Osteocyte (in vitro differentiated cells): ENCODE results near the gene P4HA1. TPM values are rescaled to one million over a fixed set of nuclear protein-coding genes. Genes with fewer than 3 reads are reported as not detected.

Source experiments
- DNase-seq: peaks from one replicate; pipeline ENCODE4 v3.0.0; 2021; ENCODE audit warnings: mixed read lengths; ENCODE audit not compliant: unreplicated experiment; ENCODE audit errors: extremely low spot score
- H3K27ac Mint-ChIP-seq: one replicate; pipeline ENCODE4 v1.8.0; 2021; ENCODE audit warnings: mild to moderate bottlenecking, mixed read lengths; ENCODE audit not compliant: unreplicated experiment
- H3K27me3 Mint-ChIP-seq: one replicate; pipeline ENCODE4 v1.8.0; 2021; ENCODE audit warnings: mixed read lengths; ENCODE audit not compliant: unreplicated experiment
- H3K36me3 Mint-ChIP-seq: one replicate; pipeline ENCODE4 v1.8.0; 2021; ENCODE audit warnings: mixed read lengths; ENCODE audit not compliant: unreplicated experiment
- H3K4me1 Mint-ChIP-seq: one replicate; pipeline ENCODE4 v1.8.0; 2021; ENCODE audit warnings: mixed read lengths; ENCODE audit not compliant: unreplicated experiment
- H3K4me3 Mint-ChIP-seq: one replicate; pipeline ENCODE4 v1.8.0; 2021; ENCODE audit warnings: mild to moderate bottlenecking, moderate library complexity, mixed read lengths; ENCODE audit not compliant: unreplicated experiment
- H3K9me3 Mint-ChIP-seq: one replicate; pipeline ENCODE4 v1.8.0; 2021; ENCODE audit warnings: mixed read lengths; ENCODE audit not compliant: unreplicated experiment
- CTCF ChIP-seq: fragments of 200-600 bp; sonication (generic); IDR thresholded peaks from 2 replicates; pipeline ENCODE4 v1.5.0; 2021; ENCODE audit warnings: antibody characterized with exemption, mild to moderate bottlenecking, moderate library complexity
- long read RNA-seq: library from polyadenylated mRNA; unstranded; transcript quantifications from one replicate; pipeline ENCODE4 v2.0.0, GENCODE V29; 2021
- total RNA-seq: library from RNA; stranded (reverse); gene quantifications from 2 replicates; pipeline ENCODE4 v1.2.1, GENCODE V29; 2021

Gene P4HA1
- total RNA-seq = 101 and 103 TPM in 2 replicates
- long read RNA-seq, transcript P4HA1-202 (15 exons, 2,727 nt) = major isoform, 421 of 848 reads
- long read RNA-seq, transcript P4HA1-203 (15 exons, 2,727 nt) = minor isoform, 338 of 848 reads
- long read RNA-seq, partial matches to known transcripts = 44 of 848 reads
- long read RNA-seq, other reads (novel, unspliced or antisense) = 44 of 848 reads

GRCh38 chr10:73096449-73097304 is at the start of gene P4HA1:
Gene P4HA1, minus strand, starts transcription at chr10:73096866. Its CDS starts 21,983 bp downstream, at chr10:73074883.
- Mint-ChIP-seq H3K4me3 (peak within 1 kb of the TSS; percentile 88), H3K9me3 (no peaks in the 10 kb centered on the region), H3K27me3 (no peaks in the 10 kb centered on the region), H3K27ac (peak within 1 kb of the TSS; percentile 92), H3K36me3 (no peaks in the 10 kb centered on the region), H3K4me1 (peaks cover 30% of the 10 kb centered on the region)
- peak; percentile 100 for DNase-seq
- peak; percentile 76 for TF ChIP-seq CTCF

GRCh38 chr10:73141603-73142002 is 44.9 kb upstream of the P4HA1 start:
- Mint-ChIP-seq H3K4me1 (no peaks in the 10 kb centered on the region), H3K4me3 (no peak overlapping the region), H3K27ac (no peak overlapping the region), H3K27me3 (no peaks in the 10 kb centered on the region), H3K36me3 (peaks cover 44% of the 10 kb centered on the region), H3K9me3 (no peaks in the 10 kb centered on the region)
- TF ChIP-seq CTCF = no peak
- no peak for DNase-seq

- no peaks in the 10 kb centered on the region for H3K27me3 Mint-ChIP-seq
- TF ChIP-seq CTCF = no peak
Measured at GRCh38 chr10:73139251-73139650, 42.6 kb upstream of the P4HA1 start.

GRCh38 chr10:73136627-73137026 is 40.0 kb upstream of the P4HA1 start:
- Mint-ChIP-seq H3K27me3 (no peaks in the 10 kb centered on the region), H3K4me3 (no peak overlapping the region), H3K9me3 (no peaks in the 10 kb centered on the region), H3K36me3 (peaks cover 50% of the 10 kb centered on the region), H3K4me1 (peaks cover 1% of the 10 kb centered on the region), H3K27ac (no peak overlapping the region)
- TF ChIP-seq CTCF = no peak
- no peak for DNase-seq

More at GRCh38 chr10:73139251-73139650, 42.6 kb upstream of the P4HA1 start:
- no peak overlapping the region for H3K4me3 Mint-ChIP-seq
- no peak for DNase-seq
- H3K9me3 Mint-ChIP-seq = no peaks in the 10 kb centered on the region
- no peak overlapping the region for H3K27ac Mint-ChIP-seq
- no peaks in the 10 kb centered on the region for H3K4me1 Mint-ChIP-seq
- H3K36me3 Mint-ChIP-seq = peaks cover 48% of the 10 kb centered on the region

GRCh38 chr10:73134727-73135126 is 38.1 kb upstream of the P4HA1 start:
- no peak for DNase-seq
- H3K36me3 Mint-ChIP-seq = peaks cover 57% of the 10 kb centered on the region
- H3K4me3 Mint-ChIP-seq = no peak overlapping the region
- no peak overlapping the region for H3K27ac Mint-ChIP-seq
- no peak for TF ChIP-seq CTCF
- H3K27me3 Mint-ChIP-seq = no peaks in the 10 kb centered on the region
- H3K4me1 Mint-ChIP-seq = peaks cover 2% of the 10 kb centered on the region
- H3K9me3 Mint-ChIP-seq = no peaks in the 10 kb centered on the region
